Mucosa of descending colon (tissue), 3 donors: Measurements from ENCODE around the gene CRIP2. TPM values are rescaled to one million over a fixed set of nuclear protein-coding genes. Genes with fewer than 3 reads are reported as not detected.

ENCODE experiments used
- ATAC-seq: fragments of 200-7000 bp; cut with Tn5 transposase; one replicate; pipeline ENCODE4 v1.9.1; 2020; ENCODE audit warnings: mild to moderate bottlenecking, moderate library complexity
- DNase-seq, 3 donors: peaks; one replicate each; pipeline ENCODE4 v3.0.0-alpha.2; 2020
- H3K36me3 ChIP-seq: fragments of 200-600 bp; one replicate; pipeline ENCODE4 v1.8.0; 2021; ENCODE audit warnings: low read depth, mild to moderate bottlenecking
- H3K4me1 ChIP-seq: fragments of 200-600 bp; one replicate; pipeline ENCODE4 v1.8.0; 2021; ENCODE audit warnings: low read depth, mild to moderate bottlenecking
- H3K4me3 ChIP-seq: fragments of 200-600 bp; one replicate; pipeline ENCODE4 v1.8.0; 2021; ENCODE audit warnings: mild to moderate bottlenecking
- H3K9me3 ChIP-seq: fragments of 200-600 bp; one replicate; pipeline ENCODE4 v1.8.0; 2021; ENCODE audit warnings: mild to moderate bottlenecking
- intact Hi-C, 2 donors: fragments of 100-400 bp; cut with DNase I in 1 of 2; cut with micrococcal nuclease in 1 of 2; formaldehyde crosslinking; loops; one replicate each; pipeline versions ENCODE4 v1.11.0 to v1.11.1; 2022; cut with DNase I, micrococcal nuclease
- total RNA-seq, 3 donors: library from RNA; stranded (reverse); fragmentation: NEBNext Ultra II Directional in 2 of 3; extraction: Animal tissue kit (Norgen Biotek cat#: 25700) in 2 of 3; gene quantifications; one replicate each; pipeline versions ENCODE4 v1.2.1 to v1.2.4, GENCODE V29; 2021 to 2023
- TF ChIP-seq, protein P1 (sequence below): fragments of 200-600 bp; IDR thresholded peaks from one replicate; pipeline ENCODE4 v1.8.0; 2022; ENCODE audit warnings: antibody characterized with exemption, mild to moderate bottlenecking
- donor health status: DM: no; HTN: no; CAD: no; lungs with moderate emphysema.
- donor health status: DM: no; HTN: no; CAD: no.
- donor health status: DM: no; HTN: yes; CAD: no.

CRIP2 gene
- total RNA-seq, 3 donors from 2014 or later, result 10.0 to 41.6 (median 23.5) TPM

GRCh38 chr14:105448706-105449111 is 25.9 kb upstream of the CRIP2 start:
- TF ChIP-seq, protein P1, sequence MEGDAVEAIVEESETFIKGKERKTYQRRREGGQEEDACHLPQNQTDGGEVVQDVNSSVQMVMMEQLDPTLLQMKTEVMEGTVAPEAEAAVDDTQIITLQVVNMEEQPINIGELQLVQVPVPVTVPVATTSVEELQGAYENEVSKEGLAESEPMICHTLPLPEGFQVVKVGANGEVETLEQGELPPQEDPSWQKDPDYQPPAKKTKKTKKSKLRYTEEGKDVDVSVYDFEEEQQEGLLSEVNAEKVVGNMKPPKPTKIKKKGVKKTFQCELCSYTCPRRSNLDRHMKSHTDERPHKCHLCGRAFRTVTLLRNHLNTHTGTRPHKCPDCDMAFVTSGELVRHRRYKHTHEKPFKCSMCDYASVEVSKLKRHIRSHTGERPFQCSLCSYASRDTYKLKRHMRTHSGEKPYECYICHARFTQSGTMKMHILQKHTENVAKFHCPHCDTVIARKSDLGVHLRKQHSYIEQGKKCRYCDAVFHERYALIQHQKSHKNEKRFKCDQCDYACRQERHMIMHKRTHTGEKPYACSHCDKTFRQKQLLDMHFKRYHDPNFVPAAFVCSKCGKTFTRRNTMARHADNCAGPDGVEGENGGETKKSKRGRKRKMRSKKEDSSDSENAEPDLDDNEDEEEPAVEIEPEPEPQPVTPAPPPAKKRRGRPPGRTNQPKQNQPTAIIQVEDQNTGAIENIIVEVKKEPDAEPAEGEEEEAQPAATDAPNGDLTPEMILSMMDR, result peak; percentile 88
- DNase-seq, result peak; percentile 61 to 76 (median 73)
- Histone ChIP-seq H3K9me3 (no peaks in the 10 kb centered on the region), H3K4me1 (no peaks in the 10 kb centered on the region), H3K36me3 (no peaks in the 10 kb centered on the region), H3K4me3 (no peak overlapping the region)
- intact Hi-C loops, result loop anchor here in 1 of 2 donors (10.0 kb wide), 1 partner anchor 76 kb away; the partner anchor contains the start of gene TMEM121
- peak; percentile 89 for ATAC-seq

DNA sequence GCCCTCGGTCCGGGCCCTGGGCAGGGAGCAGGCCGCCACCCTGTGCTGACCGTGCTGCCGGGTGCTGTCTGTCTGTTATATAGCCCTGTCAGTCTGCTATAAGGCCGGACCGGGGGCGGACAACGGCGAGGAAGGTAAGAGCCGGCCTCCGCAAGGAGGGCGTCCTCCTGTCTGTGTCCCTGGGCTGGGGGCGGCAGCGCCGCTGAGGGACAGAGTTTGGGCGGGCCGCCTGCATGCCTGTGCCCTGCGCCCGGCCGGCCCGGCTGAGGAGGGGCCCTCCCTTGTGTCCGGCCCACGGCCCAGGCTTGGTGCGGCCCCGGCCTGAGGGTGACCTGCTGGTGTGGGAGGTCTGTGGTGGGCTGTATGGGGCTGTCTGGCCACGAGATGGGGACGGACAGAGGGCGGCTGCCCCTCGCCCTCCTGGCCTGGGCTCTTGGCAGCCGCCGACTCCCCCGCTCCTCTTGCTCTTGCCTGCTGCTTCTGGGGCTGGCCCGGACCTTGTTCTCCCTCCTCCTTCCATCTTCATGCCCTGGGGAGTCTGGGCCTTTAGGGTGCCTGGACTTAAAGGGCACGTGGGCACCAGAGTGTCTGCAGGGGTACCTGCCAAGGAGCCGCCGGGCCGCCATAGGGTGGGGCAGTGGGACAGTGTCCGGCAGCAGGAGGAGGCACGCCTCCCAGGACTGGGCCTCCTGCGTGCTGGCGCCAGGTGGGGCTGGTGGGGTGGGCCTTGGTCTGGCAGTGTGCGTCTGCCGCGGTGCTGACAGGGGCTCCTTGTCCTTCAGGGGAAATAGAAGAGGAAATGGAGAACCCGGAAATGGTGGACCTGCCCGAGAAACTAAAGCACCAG is 25.1 kb upstream of the CRIP2 start:
- TF ChIP-seq, protein P1, result no peak
- H3K4me3 ChIP-seq, result no peak overlapping the region
- H3K36me3 ChIP-seq, result no peaks in the 10 kb centered on the region
- DNase-seq, result peak in 1 of 3 donors; percentile 51
- no peak for ATAC-seq
- intact Hi-C loops, result loop anchor here in 1 of 2 donors (10.0 kb wide), 1 partner anchor 75 kb away; the partner anchor contains the start of gene TMEM121
- H3K9me3 ChIP-seq, result no peaks in the 10 kb centered on the region
- no peaks in the 10 kb centered on the region for H3K4me1 ChIP-seq

GRCh38 chr14:105450123-105450505 is 24.5 kb upstream of the CRIP2 start:
- Histone ChIP-seq H3K4me1 (no peaks in the 10 kb centered on the region), H3K9me3 (no peaks in the 10 kb centered on the region), H3K36me3 (no peaks in the 10 kb centered on the region), H3K4me3 (no peak overlapping the region)
- TF ChIP-seq, protein P1, result no peak
- no peak for ATAC-seq
- intact Hi-C loops, result no loop called here
- DNase-seq, result peak in 1 of 3 donors; percentile 35

DNA sequence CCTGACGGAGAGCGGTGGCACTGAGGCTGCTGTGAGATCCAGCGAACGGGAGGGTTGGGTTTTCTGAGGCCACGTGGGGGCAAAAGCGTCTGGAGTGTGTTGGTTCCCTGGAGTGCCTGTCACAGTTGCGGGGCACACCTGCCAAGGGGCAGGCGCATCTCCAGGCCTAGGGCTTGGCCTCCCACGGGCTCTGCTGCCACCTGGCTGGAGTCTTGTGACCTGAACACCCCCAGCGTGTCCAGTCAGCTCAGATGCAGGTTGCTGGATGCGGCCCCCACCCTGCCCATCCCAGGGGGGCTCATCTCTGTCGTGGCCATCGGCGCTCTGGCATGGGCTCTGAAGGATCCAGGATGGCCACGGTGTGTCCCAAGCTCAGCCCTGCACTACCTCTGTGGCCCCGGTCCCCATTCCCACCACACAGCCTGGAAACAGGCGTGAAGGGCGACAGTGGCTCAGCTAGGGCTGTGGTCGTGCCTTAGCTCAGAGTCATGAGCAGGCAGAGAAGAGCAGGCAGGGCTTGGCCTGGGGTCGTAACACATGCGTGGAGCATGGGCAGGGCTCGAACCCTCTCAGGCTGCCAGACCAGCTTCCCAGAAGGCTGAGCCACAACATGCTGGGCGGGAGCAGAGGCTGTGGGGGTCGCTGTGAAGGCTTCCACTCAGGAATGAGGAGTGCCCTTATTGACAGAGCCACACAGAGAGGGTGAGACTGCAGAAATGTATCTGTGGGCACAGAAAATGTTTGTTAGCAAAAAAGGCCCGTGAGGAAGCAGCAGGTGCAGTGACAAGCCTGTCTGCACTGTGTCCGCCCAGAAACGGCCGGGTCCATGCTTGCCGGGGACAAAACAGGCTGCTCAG is 23.5 kb upstream of the CRIP2 start:
- no peak for ATAC-seq
- no peaks in the 10 kb centered on the region for H3K36me3 ChIP-seq
- intact Hi-C loops, result no loop called here

GRCh38 chr14:105452963-105453362 is 21.7 kb upstream of the CRIP2 start:
- TF ChIP-seq, protein P1, result no peak
- DNase-seq, result peak in 1 of 3 donors; percentile 43
- Histone ChIP-seq H3K4me1 (no peaks in the 10 kb centered on the region), H3K9me3 (no peaks in the 10 kb centered on the region), H3K36me3 (no peaks in the 10 kb centered on the region), H3K4me3 (no peak overlapping the region)
- ATAC-seq, result no peak
- intact Hi-C loops, result no loop called here

More for the DNA sequence above, 23.5 kb upstream of the CRIP2 start:
- TF ChIP-seq, protein P1, result no peak
- Histone ChIP-seq H3K9me3 (no peaks in the 10 kb centered on the region), H3K4me1 (no peaks in the 10 kb centered on the region), H3K4me3 (no peak overlapping the region)
- DNase-seq, result peak in 1 of 3 donors; percentile 41
